H9 (cell line): ENCODE data around the gene ACSBG1. TPM values are rescaled to one million over a fixed set of nuclear protein-coding genes. Genes with fewer than 3 reads are reported as not detected.
"Not testable (repeated sequence)": the region's sequence is repeated elsewhere in the genome, so short reads cannot be mapped to it uniquely, and the experiment has no call there.

ENCODE experiments used
- DNase-seq: peaks from one replicate; pipeline ENCODE4 v3.0.0-alpha.2; 2017
- H2AFZ ChIP-seq: one replicate; pipeline ENCODE4 v1.6.1; 2013; ENCODE audit warnings: mild to moderate bottlenecking, low read length, control low read depth, moderate library complexity
- H2AK5ac ChIP-seq: 2 replicates; pipeline ENCODE4 v1.6.1; 2013; ENCODE audit warnings: low read length, control low read depth, mixed read lengths; ENCODE audit not compliant: insufficient read length
- H2BK120ac ChIP-seq: one replicate; pipeline ENCODE4 v1.6.1; 2013; ENCODE audit warnings: low read depth, mild to moderate bottlenecking, low read length, control low read depth, inconsistent platforms; ENCODE audit not compliant: poor library complexity, severe bottlenecking
- H2BK12ac ChIP-seq: 2 replicates; pipeline ENCODE4 v1.6.1; 2013; ENCODE audit warnings: low read length, control low read depth, mixed read lengths, low read depth; ENCODE audit not compliant: insufficient read length
- H2BK15ac ChIP-seq: 2 replicates; pipeline ENCODE4 v1.6.1; 2013; ENCODE audit warnings: low read depth, low read length, control low read depth
- H2BK20ac ChIP-seq: one replicate; pipeline ENCODE4 v1.6.1; 2013; ENCODE audit warnings: low read depth, mild to moderate bottlenecking, low read length, control low read depth, inconsistent platforms; ENCODE audit not compliant: poor library complexity, severe bottlenecking
- H2BK5ac ChIP-seq: 2 replicates; pipeline ENCODE4 v1.6.1; 2013; ENCODE audit warnings: low read length, control low read depth, mixed read lengths; ENCODE audit not compliant: insufficient read length
- H3K14ac ChIP-seq: 2 replicates; pipeline ENCODE4 v1.6.1; 2013; ENCODE audit warnings: low read length, control low read depth; ENCODE audit not compliant: insufficient read depth
- H3K18ac ChIP-seq: 2 replicates; pipeline ENCODE4 v1.6.1; 2013; ENCODE audit warnings: low read depth, mild to moderate bottlenecking, mixed read lengths, low read length, control low read depth; ENCODE audit not compliant: insufficient read length
- H3K23ac ChIP-seq: 2 replicates; pipeline ENCODE4 v1.6.1; 2013; ENCODE audit warnings: low read length, control low read depth, mixed read lengths, low read depth; ENCODE audit not compliant: insufficient read length
- H3K23me2 ChIP-seq: 2 replicates; pipeline ENCODE4 v1.6.1; 2013; ENCODE audit warnings: low read depth, mild to moderate bottlenecking, mixed read lengths, low read length, control low read depth; ENCODE audit not compliant: insufficient read length, poor library complexity, severe bottlenecking
- H3K27ac ChIP-seq: 2 replicates; pipeline ENCODE4 v1.5.1; 2013; ENCODE audit warnings: low read length, control low read depth, mixed read lengths, low read depth; ENCODE audit not compliant: insufficient read length
- H3K27me3 ChIP-seq: 2 replicates; pipeline ENCODE4 v1.6.1; 2013; ENCODE audit warnings: low read length, control low read depth, inconsistent platforms; ENCODE audit not compliant: insufficient read depth
- H3K4ac ChIP-seq: 2 replicates; pipeline ENCODE4 v1.6.1; 2013; ENCODE audit warnings: low read depth, mild to moderate bottlenecking, control low read depth, inconsistent platforms, low read length, moderate library complexity
- H3K4me1 ChIP-seq: 2 replicates; pipeline ENCODE4 v1.6.1; 2013; ENCODE audit warnings: low read length, control low read depth, inconsistent platforms; ENCODE audit not compliant: insufficient read depth
- H3K4me2 ChIP-seq: 2 replicates; pipeline ENCODE4 v1.6.1; 2013; ENCODE audit warnings: low read length, control low read depth, mixed read lengths; ENCODE audit not compliant: insufficient read length, insufficient read depth
- H3K56ac ChIP-seq: 2 replicates; pipeline ENCODE4 v1.6.1; 2013; ENCODE audit warnings: low read depth, mild to moderate bottlenecking, mixed read lengths, low read length, control low read depth; ENCODE audit not compliant: insufficient read length
- H3K79me1 ChIP-seq: 2 replicates; pipeline ENCODE4 v1.6.1; 2013; ENCODE audit warnings: low read depth, mild to moderate bottlenecking, moderate library complexity, low read length, control low read depth, inconsistent platforms; ENCODE audit not compliant: insufficient read depth, poor library complexity, severe bottlenecking
- H3K79me2 ChIP-seq: 2 replicates; pipeline ENCODE4 v1.6.1; 2013; ENCODE audit warnings: low read length, control low read depth, inconsistent platforms; ENCODE audit not compliant: insufficient read depth
- H3K9ac ChIP-seq: 2 replicates; pipeline ENCODE4 v1.6.1; 2013; ENCODE audit warnings: low read length, control low read depth, mixed read lengths; ENCODE audit not compliant: insufficient read length; ENCODE audit errors: extremely low read depth
- H3K9me3 ChIP-seq: one replicate; pipeline ENCODE4 v1.6.1; 2013; ENCODE audit warnings: low read depth, low read length, inconsistent platforms; ENCODE audit not compliant: control insufficient read depth
- H3T11ph ChIP-seq: one replicate; pipeline ENCODE4 v1.6.1; 2013; ENCODE audit warnings: mild to moderate bottlenecking, low read length, control low read depth, inconsistent platforms
- H4K20me1 ChIP-seq: one replicate; pipeline ENCODE4 v1.6.1; 2013; ENCODE audit not compliant: control insufficient read depth, insufficient read length, insufficient read depth
- H4K5ac ChIP-seq: 2 replicates; pipeline ENCODE4 v1.6.1; 2013; ENCODE audit warnings: low read depth, mild to moderate bottlenecking, mixed read lengths, low read length, control low read depth; ENCODE audit not compliant: insufficient read length
- H4K8ac ChIP-seq: replicated peaks from 2 replicates; pipeline ENCODE4 v1.6.1; 2013; ENCODE audit warnings: low read length, control low read depth, mixed read lengths, low read depth; ENCODE audit not compliant: insufficient read length
- H4K91ac ChIP-seq: 2 replicates; pipeline ENCODE4 v1.6.1; 2013; ENCODE audit warnings: low read depth, mild to moderate bottlenecking, moderate library complexity, mixed read lengths, low read length, control low read depth; ENCODE audit not compliant: insufficient read length
- H3K27ac Mint-ChIP-seq, 3 experiments: 2 replicates in 2 of 3; 3 replicates in 1 of 3; pipeline ENCODE4 v1.8.0; 2020 to 2021; ENCODE audit warnings: mixed read lengths in 3 of 3, mild to moderate bottlenecking in 1 of 3, moderate library complexity in 1 of 3
- H3K27me3 Mint-ChIP-seq: 2 replicates; pipeline ENCODE4 v1.8.0; 2021; ENCODE audit warnings: low read depth, mild to moderate bottlenecking, moderate library complexity, mixed read lengths
- H3K36me3 Mint-ChIP-seq, 3 experiments: 2 replicates in 2 of 3; 3 replicates in 1 of 3; pipeline ENCODE4 v1.8.0; 2020 to 2021; ENCODE audit warnings: low read depth in 3 of 3, mixed read lengths in 3 of 3; ENCODE audit not compliant: insufficient read depth in 1 of 3
- H3K4me1 Mint-ChIP-seq, 2 experiments: 2 replicates each; pipeline ENCODE4 v1.8.0; 2020; ENCODE audit warnings: mixed read lengths in 2 of 2
- H3K4me3 Mint-ChIP-seq, 2 experiments: 2 replicates in 1 of 2; 3 replicates in 1 of 2; pipeline ENCODE4 v1.8.0; 2020 to 2021; ENCODE audit warnings: mild to moderate bottlenecking in 2 of 2, mixed read lengths in 2 of 2, moderate library complexity in 1 of 2
- H3K9me3 Mint-ChIP-seq, 2 experiments: 2 replicates in 1 of 2; 3 replicates in 1 of 2; pipeline ENCODE4 v1.8.0; 2020; ENCODE audit warnings: mild to moderate bottlenecking in 2 of 2, mixed read lengths in 2 of 2, moderate library complexity in 1 of 2
- WGBS: extraction: QIAGEN DNeasy Blood & Tissue Kit; methylation state at CpG from one replicate; pipeline ENCODE4 v1.1.7; 2013; ENCODE audit warnings: missing lambda C conversion rate, low lambda C conversion rate, mixed read lengths; ENCODE audit not compliant: insufficient read length; ENCODE audit errors: extremely low coverage; 5-methylcytosine and 5-hydroxymethylcytosine counted together
- total RNA-seq: library from RNA; stranded (reverse); gene quantifications from 2 replicates; pipeline ENCODE4 v1.2.1, GENCODE V29; 2021
- TF ChIP-seq, protein P1 (sequence below): fragments of 200-600 bp; sonication (generic); conservative IDR thresholded peaks from 3 replicates; pipeline ENCODE4 v1.8.0; 2021; ENCODE audit warnings: antibody characterized with exemption, mild to moderate bottlenecking

ACSBG1 gene
- total RNA-seq, 1 experiment from 2014 or later, result 2.2 TPM

DNA sequence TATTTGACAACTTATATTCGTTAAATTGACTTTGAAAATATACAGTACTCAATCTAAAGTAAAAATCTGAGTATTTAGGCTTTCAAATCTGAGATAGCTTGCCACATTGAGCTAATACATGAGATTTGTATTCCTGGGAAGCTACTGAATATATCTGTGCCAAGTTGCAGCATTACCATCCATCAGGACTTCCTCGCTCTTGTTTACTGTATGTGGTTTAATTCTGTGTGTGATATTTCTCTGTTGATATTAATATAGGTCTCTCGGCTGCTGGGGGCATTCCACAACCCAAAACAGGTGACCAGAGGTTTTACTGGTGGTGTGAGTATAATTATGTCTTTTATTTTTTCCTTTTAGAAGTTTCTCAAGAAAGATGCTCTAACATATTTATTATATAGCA, 79.4 kb downstream of the ACSBG1 start:
- no peak overlapping the region for H2BK5ac ChIP-seq
- no peak overlapping the region for H2BK12ac ChIP-seq
- no peak overlapping the region for H3K56ac ChIP-seq
- H3K23me2 ChIP-seq, result peaks cover 2% of the 10 kb centered on the region
- no peak overlapping the region for H2BK120ac ChIP-seq
- no peak overlapping the region for H2BK20ac ChIP-seq
- H3K27ac ChIP-seq, result no peak overlapping the region
- H3K27ac Mint-ChIP-seq, result peak overlapping the region in 1 of 3 experiments; percentile 45; a peak in 1 of 7 replicates
- no peak overlapping the region for H3K4ac ChIP-seq
- no peaks in the 10 kb centered on the region for H3K4me1 ChIP-seq
- no peak overlapping the region for H3K23ac ChIP-seq
- no CpG with 5 or more reads among the region's 3 CpGs for WGBS
- no peak overlapping the region for H3K4me3 Mint-ChIP-seq
- H3K18ac ChIP-seq, result no peak overlapping the region
- no peak overlapping the region for H2AK5ac ChIP-seq
- H3K27me3 ChIP-seq, result no peaks in the 10 kb centered on the region; the same call in 1 of the 2 replicates
- H4K20me1 ChIP-seq, result no peaks in the 10 kb centered on the region
- no peak overlapping the region for H4K5ac ChIP-seq
- H2AFZ ChIP-seq, result no peak overlapping the region
- TF ChIP-seq, protein P1, sequence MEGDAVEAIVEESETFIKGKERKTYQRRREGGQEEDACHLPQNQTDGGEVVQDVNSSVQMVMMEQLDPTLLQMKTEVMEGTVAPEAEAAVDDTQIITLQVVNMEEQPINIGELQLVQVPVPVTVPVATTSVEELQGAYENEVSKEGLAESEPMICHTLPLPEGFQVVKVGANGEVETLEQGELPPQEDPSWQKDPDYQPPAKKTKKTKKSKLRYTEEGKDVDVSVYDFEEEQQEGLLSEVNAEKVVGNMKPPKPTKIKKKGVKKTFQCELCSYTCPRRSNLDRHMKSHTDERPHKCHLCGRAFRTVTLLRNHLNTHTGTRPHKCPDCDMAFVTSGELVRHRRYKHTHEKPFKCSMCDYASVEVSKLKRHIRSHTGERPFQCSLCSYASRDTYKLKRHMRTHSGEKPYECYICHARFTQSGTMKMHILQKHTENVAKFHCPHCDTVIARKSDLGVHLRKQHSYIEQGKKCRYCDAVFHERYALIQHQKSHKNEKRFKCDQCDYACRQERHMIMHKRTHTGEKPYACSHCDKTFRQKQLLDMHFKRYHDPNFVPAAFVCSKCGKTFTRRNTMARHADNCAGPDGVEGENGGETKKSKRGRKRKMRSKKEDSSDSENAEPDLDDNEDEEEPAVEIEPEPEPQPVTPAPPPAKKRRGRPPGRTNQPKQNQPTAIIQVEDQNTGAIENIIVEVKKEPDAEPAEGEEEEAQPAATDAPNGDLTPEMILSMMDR, result no peak
- no peak overlapping the region for H3K14ac ChIP-seq
- H3K9me3 Mint-ChIP-seq, result no peaks in the 10 kb centered on the region
- no peak overlapping the region for H4K91ac ChIP-seq
- H3K79me1 ChIP-seq, result no peaks in the 10 kb centered on the region
- H4K8ac ChIP-seq, result no peak overlapping the region
- peaks cover 0 to 12% (median 1%) of the 10 kb centered on the region in 3 experiments; a peak in 3 of 7 replicates for H3K36me3 Mint-ChIP-seq
- peaks cover 31 to 40% of the 10 kb centered on the region in 2 experiments for H3K4me1 Mint-ChIP-seq
- no peak for DNase-seq
- no peaks in the 10 kb centered on the region for H3K79me2 ChIP-seq
- no peak overlapping the region for H3K4me2 ChIP-seq
- no peak overlapping the region for H2BK15ac ChIP-seq
- H3T11ph ChIP-seq, result no peak overlapping the region
- H3K9me3 ChIP-seq, result no peaks in the 10 kb centered on the region
- H3K27me3 Mint-ChIP-seq, result no peaks in the 10 kb centered on the region; the same call in 1 of the 2 replicates
- H3K9ac ChIP-seq, result no peak overlapping the region

DNA sequence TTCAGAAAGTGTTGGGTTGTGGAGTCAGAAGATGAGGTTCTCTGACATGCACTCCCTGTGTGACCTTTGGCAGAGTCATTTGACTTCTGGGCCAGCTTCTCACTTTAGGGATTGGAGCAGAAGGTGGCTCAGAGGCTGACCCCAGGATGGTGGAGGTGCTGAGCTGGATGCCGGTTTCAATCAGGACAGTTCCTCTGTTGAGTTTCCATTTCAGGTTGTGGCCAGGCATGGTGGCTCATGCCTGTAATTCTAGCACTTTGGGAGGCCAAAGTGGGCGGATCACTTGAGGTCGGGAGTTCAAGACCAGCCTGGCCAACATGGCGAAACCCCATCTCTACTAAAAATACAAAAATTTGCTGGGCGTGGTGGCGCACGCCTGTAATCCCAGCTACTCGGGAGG, 83.3 kb downstream of the ACSBG1 start:
- not testable (repeated sequence) for DNase-seq, H2BK12ac ChIP-seq, H2BK20ac ChIP-seq, H4K91ac ChIP-seq, H4K20me1 ChIP-seq, H3K23ac ChIP-seq, H3K27ac Mint-ChIP-seq, H3K23me2 ChIP-seq, H3K4me1 ChIP-seq, H4K5ac ChIP-seq, H2BK120ac ChIP-seq, H3K4ac ChIP-seq, H2AK5ac ChIP-seq, H2BK15ac ChIP-seq, H2BK5ac ChIP-seq, H3K9me3 ChIP-seq, H3K4me3 Mint-ChIP-seq, H3K36me3 Mint-ChIP-seq, H2AFZ ChIP-seq, H3K79me1 ChIP-seq, H3K56ac ChIP-seq, H3K14ac ChIP-seq, H3K27me3 ChIP-seq, H3K79me2 ChIP-seq, H3K9me3 Mint-ChIP-seq, H3K27me3 Mint-ChIP-seq, H3K27ac ChIP-seq, H3K18ac ChIP-seq, H3T11ph ChIP-seq, H4K8ac ChIP-seq, H3K4me2 ChIP-seq, H3K9ac ChIP-seq
- no CpG with 5 or more reads among the region's 8 CpGs for WGBS
- H3K4me1 Mint-ChIP-seq, result peaks cover 16 to 32% of the 10 kb centered on the region in 2 experiments
